Fibroblast of the aortic adventitia (primary cell): ENCODE results near the gene RTRAF. TPM values are rescaled to one million over a fixed set of nuclear protein-coding genes. Genes with fewer than 3 reads are reported as not detected.
A peak's percentile ranks its signal among the peaks of the same experiment; 100 is the strongest.

Source experiments
- DNase-seq: peaks from one replicate; pipeline ENCODE4 v3.0.0-alpha.2; 2010; ENCODE audit warnings: low read depth
- H3K4me3 ChIP-seq: 2 replicates; pipeline ENCODE4 v1.5.1; 2011; ENCODE audit warnings: low read depth, mild to moderate bottlenecking, control low read depth, low read length, moderate library complexity
- CTCF ChIP-seq: IDR thresholded peaks from 2 replicates; pipeline ENCODE4 v1.5.1; 2011; ENCODE audit warnings: mild to moderate bottlenecking, low read length, control low read depth, inconsistent platforms; ENCODE audit not compliant: insufficient read depth
- total RNA-seq: library from RNA; depleted of rRNA; stranded (reverse); fragments of >200 nt; gene quantifications from 2 replicates; pipeline ENCODE4 v1.2.3, GENCODE V29; 2012; ENCODE audit warnings: low replicate concordance

The RTRAF gene
- total RNA-seq, 1 donor, result 98.2 TPM

GRCh38 chr14:52021957-52022600 lies 32.7 kb downstream of the RTRAF start:
- TF ChIP-seq CTCF, result no peak
- no peak overlapping the region for H3K4me3 ChIP-seq
- no peak for DNase-seq

GRCh38 chr14:52023518-52023917 lies 34.2 kb downstream of the RTRAF start:
- DNase-seq, result peak; percentile 94
- no peak overlapping the region for H3K4me3 ChIP-seq
- no peak for TF ChIP-seq CTCF

GRCh38 chr14:52025310-52025709 lies 36.0 kb downstream of the RTRAF start:
- no peak for TF ChIP-seq CTCF
- DNase-seq, result peak; percentile 98
- no peak overlapping the region for H3K4me3 ChIP-seq

- DNase-seq, result no peak
- TF ChIP-seq CTCF, result no peak
- H3K4me3 ChIP-seq, result no peak overlapping the region
Observed at GRCh38 chr14:52026017-52026660, 36.8 kb downstream of the RTRAF start.

GRCh38 chr14:52026901-52027300 lies 37.6 kb downstream of the RTRAF start:
- no peak overlapping the region for H3K4me3 ChIP-seq
- DNase-seq, result no peak
- TF ChIP-seq CTCF, result no peak

GRCh38 chr14:52029881-52030280 lies 40.5 kb downstream of the RTRAF start:
- DNase-seq, result peak; percentile 39
- no peak for TF ChIP-seq CTCF
- H3K4me3 ChIP-seq, result no peak overlapping the region
